ENCODE measurements around the gene HPCAL4. TPM values are rescaled to one million over a fixed set of nuclear protein-coding genes. Genes with fewer than 3 reads are reported as not detected.

HPCAL4 gene
- total RNA-seq, 2 experiments from 2014 or later: 4.9 to 6.0 TPM

DNA sequence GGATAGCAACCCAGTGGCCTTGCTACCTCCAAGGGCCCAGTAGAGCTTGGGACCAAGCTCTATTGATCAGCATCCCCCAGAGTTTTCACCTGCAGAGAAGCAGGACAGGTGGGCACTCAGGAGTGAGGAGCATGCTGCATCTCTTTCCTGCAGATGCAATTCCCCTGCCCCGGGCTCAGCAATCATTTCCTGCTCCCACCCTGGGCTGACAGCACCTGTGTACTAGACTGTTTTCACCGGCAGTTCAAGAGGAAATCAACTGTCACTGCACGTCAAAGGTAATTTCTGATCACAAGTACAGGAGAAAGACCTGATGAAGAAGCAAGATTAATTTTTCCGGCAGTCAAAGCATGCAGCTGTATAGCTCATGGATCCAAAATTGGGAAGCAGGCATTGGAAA lies 10.5 kb downstream of the HPCAL4 start:
- Mint-ChIP-seq H3K27ac (no peak overlapping the region), H3K9me3 (no peaks in the 10 kb centered on the region), H3K36me3 (no peaks in the 10 kb centered on the region), H3K27me3 (peaks cover 16% of the 10 kb centered on the region), H3K4me3 (peak overlapping the region; percentile 16), H3K4me1 (peaks cover 9% of the 10 kb centered on the region)
- POLR2A ChIA-PET: no interaction called here
- DNase-seq (no peak), ATAC-seq (ENCODE audit: low read depth) (no peak)

DNA sequence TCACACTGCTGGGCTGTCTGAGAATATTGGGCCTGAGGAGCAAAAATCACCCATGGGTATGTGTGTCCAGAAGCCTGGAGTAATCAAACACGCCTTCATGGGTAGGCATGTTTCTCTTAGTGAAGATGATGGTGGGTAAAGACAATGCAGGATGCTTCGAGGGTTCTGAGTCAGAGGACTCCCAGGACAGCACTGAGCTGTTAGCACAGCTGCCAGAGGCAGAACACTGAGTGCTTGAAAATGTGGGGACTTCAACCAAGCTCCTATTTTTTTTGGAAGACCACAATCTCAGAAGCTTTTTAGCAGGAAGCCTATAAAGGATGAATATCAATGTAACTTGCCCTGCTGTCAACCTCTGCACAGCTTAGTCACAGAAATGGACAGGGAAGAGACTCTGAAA lies 11.4 kb downstream of the HPCAL4 start:
- no peak for ATAC-seq (ENCODE audit: low read depth)
- POLR2A ChIA-PET: no interaction called here
- H3K4me3 Mint-ChIP-seq: no peak overlapping the region
- no peaks in the 10 kb centered on the region for H3K36me3 Mint-ChIP-seq
- H3K4me1 Mint-ChIP-seq: peaks cover 9% of the 10 kb centered on the region
- no peak overlapping the region for H3K27ac Mint-ChIP-seq
- no peaks in the 10 kb centered on the region for H3K9me3 Mint-ChIP-seq
- peaks cover 13% of the 10 kb centered on the region for H3K27me3 Mint-ChIP-seq
- DNase-seq: no peak

GRCh38 chr1:39678889-39679288 lies 12.3 kb downstream of the HPCAL4 start:
- POLR2A ChIA-PET: no interaction called here
- H3K27me3 Mint-ChIP-seq: peaks cover 10% of the 10 kb centered on the region
- ATAC-seq (ENCODE audit: low read depth): no peak
- H3K27ac Mint-ChIP-seq: no peak overlapping the region
- H3K9me3 Mint-ChIP-seq: no peaks in the 10 kb centered on the region
- no peak for DNase-seq
- H3K4me1 Mint-ChIP-seq: peaks cover 6% of the 10 kb centered on the region
- no peaks in the 10 kb centered on the region for H3K36me3 Mint-ChIP-seq
- no peak overlapping the region for H3K4me3 Mint-ChIP-seq

GRCh38 chr1:39677645-39678044 lies 13.6 kb downstream of the HPCAL4 start:
- Mint-ChIP-seq H3K9me3 (no peaks in the 10 kb centered on the region), H3K36me3 (no peaks in the 10 kb centered on the region), H3K27me3 (peaks cover 11% of the 10 kb centered on the region), H3K4me3 (no peak overlapping the region), H3K27ac (no peak overlapping the region), H3K4me1 (peaks cover 6% of the 10 kb centered on the region)
- POLR2A ChIA-PET: no interaction called here
- ATAC-seq (ENCODE audit: low read depth) (no peak), DNase-seq (no peak)

DNA sequence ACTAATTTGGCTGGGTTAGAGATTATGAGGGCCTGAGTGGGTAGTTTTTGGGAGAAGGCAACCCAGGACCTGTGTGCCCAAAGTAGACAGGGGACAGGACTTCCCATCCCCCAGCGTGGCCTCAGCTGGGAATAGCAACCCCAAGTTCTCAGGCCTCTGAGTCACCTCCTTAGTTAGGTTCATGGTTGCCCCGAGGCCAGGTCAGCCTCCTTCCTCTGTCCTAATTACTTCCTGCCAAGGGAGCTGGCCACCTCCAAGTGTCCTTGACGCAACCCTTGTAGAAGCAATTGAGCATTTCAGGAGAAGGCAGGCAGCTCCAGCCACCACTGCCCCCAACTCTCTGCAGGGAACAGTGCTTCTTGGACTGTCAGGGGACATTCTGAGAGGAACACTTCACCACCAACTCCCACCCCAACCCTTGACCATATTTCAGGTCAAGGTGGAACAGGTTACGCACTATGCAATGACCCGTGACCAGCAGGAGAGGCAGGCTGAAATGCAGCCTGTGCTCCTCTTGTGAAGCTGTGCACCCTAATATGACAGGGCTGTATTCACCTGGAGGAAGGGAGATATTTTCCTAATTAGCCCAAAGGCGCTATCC lies 14.2 kb downstream of the HPCAL4 start:
- H3K27me3 Mint-ChIP-seq: peaks cover 16% of the 10 kb centered on the region
- no peak overlapping the region for H3K27ac Mint-ChIP-seq
- peaks cover 6% of the 10 kb centered on the region for H3K4me1 Mint-ChIP-seq
- DNase-seq: no peak
- H3K9me3 Mint-ChIP-seq: no peaks in the 10 kb centered on the region
- H3K36me3 Mint-ChIP-seq: no peaks in the 10 kb centered on the region
- no peak for ATAC-seq (ENCODE audit: low read depth)
- POLR2A ChIA-PET: no interaction called here
- no peak overlapping the region for H3K4me3 Mint-ChIP-seq

DNA sequence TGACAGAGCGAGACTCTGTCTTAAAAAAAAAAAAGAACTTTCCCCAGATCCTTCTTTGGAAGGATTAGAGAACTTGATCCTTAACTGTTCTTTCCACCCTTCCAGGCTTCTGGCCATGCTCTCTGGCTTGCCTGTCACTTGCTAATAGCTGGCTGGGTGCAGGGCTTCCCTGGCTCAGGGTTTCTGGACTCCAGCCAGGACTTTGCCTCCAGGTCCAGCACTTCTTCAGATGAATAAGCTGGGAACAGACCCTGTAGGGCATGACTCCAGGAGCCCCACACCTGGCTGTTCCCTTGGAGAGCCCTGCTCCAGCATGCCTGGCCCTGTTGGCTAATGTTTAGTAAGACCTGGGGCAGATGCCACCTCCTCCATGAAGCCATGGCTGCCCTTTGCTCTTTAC lies 16.0 kb downstream of the HPCAL4 start:
- Mint-ChIP-seq H3K4me1 (peaks cover 1% of the 10 kb centered on the region), H3K36me3 (no peaks in the 10 kb centered on the region), H3K27me3 (peaks cover 25% of the 10 kb centered on the region), H3K9me3 (no peaks in the 10 kb centered on the region), H3K4me3 (no peak overlapping the region), H3K27ac (no peak overlapping the region)
- ATAC-seq (ENCODE audit: low read depth) (no peak), DNase-seq (no peak)
- POLR2A ChIA-PET: no interaction called here

DNA sequence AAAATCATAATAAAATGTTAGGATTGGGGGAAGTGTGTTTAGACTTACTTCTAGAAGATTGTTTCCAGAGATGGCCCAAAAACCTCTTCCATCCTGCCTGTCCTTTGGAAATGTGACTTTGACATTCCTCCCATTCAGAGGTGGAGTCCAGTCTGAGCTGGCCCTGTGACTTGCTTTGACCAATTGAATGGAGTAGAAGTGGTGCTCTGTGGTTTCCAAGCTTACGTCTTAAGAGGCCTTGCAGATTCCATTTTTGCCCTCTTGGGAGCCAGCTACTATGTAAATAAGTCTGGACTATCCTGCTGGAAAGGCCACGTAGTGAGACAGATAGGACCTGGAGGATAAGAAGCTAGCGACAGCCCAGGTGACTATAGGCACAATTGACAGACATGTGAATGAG lies 18.0 kb downstream of the HPCAL4 start:
- H3K4me3 Mint-ChIP-seq: no peak overlapping the region
- POLR2A ChIA-PET: no interaction called here

GRCh38 chr1:39672551-39672947 lies 18.7 kb downstream of the HPCAL4 start:
- Mint-ChIP-seq H3K27ac (no peak overlapping the region), H3K9me3 (no peaks in the 10 kb centered on the region), H3K4me1 (peaks cover 4% of the 10 kb centered on the region), H3K4me3 (peak overlapping the region; percentile 50), H3K27me3 (peaks cover 33% of the 10 kb centered on the region), H3K36me3 (no peaks in the 10 kb centered on the region)
- POLR2A ChIA-PET: no interaction called here
- ATAC-seq (ENCODE audit: low read depth) (peak; percentile 38), DNase-seq (peak; percentile 52)

More for the DNA sequence above, 18.0 kb downstream of the HPCAL4 start:
- DNase-seq: no peak
- Mint-ChIP-seq H3K36me3 (no peaks in the 10 kb centered on the region), H3K9me3 (no peaks in the 10 kb centered on the region), H3K4me1 (peaks cover 1% of the 10 kb centered on the region), H3K27me3 (peaks cover 33% of the 10 kb centered on the region), H3K27ac (no peak overlapping the region)
- ATAC-seq (ENCODE audit: low read depth): no peak

GRCh38 chr1:39671793-39672550 lies 19.3 kb downstream of the HPCAL4 start, which contains the start of gene NT5C1A:
Gene NT5C1A (minus strand): TSS chr1:39672107. CDS start chr1:39672038, 69 bp downstream.
- H3K36me3 Mint-ChIP-seq: no peaks in the 10 kb centered on the region
- ATAC-seq (ENCODE audit: low read depth) (peak; percentile 59), DNase-seq (peak; percentile 57)
- H3K27ac Mint-ChIP-seq: no peak within 1 kb of the TSS
- H3K9me3 Mint-ChIP-seq: no peaks in the 10 kb centered on the region
- POLR2A ChIA-PET: interaction anchor here (1.1 to 1.5 kb wide), 2 partner anchors 24 to 67 kb away, joined by 3 to 4 read pairs; partner anchors contain the start of gene PPIE
- H3K4me3 Mint-ChIP-seq: peak within 1 kb of the TSS; percentile 50
- peaks cover 33% of the 10 kb centered on the region for H3K27me3 Mint-ChIP-seq
- H3K4me1 Mint-ChIP-seq: peaks cover 7% of the 10 kb centered on the region

DNA sequence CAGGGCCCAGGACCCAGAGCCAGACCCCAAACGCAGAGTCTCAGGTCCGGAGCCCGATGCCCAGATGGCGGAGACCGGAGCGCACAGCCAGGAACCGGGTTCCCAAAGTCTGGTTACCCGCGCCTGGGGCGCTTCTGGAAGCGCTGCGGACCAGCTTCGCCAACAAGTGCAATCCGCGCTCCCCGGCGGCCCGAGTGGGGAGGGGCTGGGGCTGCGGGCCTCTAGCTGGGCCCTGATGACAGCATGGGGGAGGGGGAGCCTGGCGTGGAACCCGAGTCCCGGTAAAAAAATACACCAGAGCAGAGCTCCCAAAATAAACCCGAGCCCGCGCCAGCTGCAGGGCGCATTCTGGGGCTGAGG lies 19.8 kb downstream of the HPCAL4 start:
- Mint-ChIP-seq H3K27ac (no peak overlapping the region), H3K9me3 (no peaks in the 10 kb centered on the region), H3K36me3 (no peaks in the 10 kb centered on the region), H3K27me3 (peaks cover 33% of the 10 kb centered on the region), H3K4me1 (peaks cover 12% of the 10 kb centered on the region), H3K4me3 (peak overlapping the region; percentile 33)
- POLR2A ChIA-PET: interaction anchor here (1.1 to 1.5 kb wide), 2 partner anchors 23 to 67 kb away, joined by 3 to 4 read pairs; partner anchors contain the start of gene PPIE
- no peak for ATAC-seq (ENCODE audit: low read depth)
- no peak for DNase-seq

DNA sequence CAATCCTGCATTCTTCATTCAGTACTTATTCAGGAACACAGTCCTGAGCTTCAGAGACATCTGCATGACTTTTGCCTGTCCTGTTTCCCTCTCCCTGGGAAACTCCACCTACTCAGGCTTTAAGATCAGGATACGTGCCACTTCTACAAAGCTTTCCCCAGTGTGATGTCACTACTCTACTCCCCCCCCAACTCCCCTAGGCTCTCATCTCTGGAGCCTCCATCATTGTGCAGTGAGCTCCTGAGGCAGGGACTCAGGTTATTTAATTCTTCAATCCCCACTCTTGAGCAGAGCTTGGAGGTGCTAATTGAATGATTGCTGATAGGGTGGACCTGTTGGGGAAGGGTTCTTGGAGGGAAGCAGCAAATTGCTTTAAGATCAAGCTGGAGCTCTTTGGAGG lies 20.5 kb downstream of the HPCAL4 start:
- Mint-ChIP-seq H3K4me3 (no peak overlapping the region), H3K36me3 (no peaks in the 10 kb centered on the region), H3K4me1 (peaks cover 12% of the 10 kb centered on the region), H3K9me3 (no peaks in the 10 kb centered on the region), H3K27me3 (peaks cover 33% of the 10 kb centered on the region), H3K27ac (no peak overlapping the region)
- DNase-seq: no peak
- POLR2A ChIA-PET: interaction anchor here (1.1 to 1.5 kb wide), 2 partner anchors 23 to 68 kb away, joined by 3 to 4 read pairs; partner anchors contain the start of gene PPIE
- no peak for ATAC-seq (ENCODE audit: low read depth)

DNA sequence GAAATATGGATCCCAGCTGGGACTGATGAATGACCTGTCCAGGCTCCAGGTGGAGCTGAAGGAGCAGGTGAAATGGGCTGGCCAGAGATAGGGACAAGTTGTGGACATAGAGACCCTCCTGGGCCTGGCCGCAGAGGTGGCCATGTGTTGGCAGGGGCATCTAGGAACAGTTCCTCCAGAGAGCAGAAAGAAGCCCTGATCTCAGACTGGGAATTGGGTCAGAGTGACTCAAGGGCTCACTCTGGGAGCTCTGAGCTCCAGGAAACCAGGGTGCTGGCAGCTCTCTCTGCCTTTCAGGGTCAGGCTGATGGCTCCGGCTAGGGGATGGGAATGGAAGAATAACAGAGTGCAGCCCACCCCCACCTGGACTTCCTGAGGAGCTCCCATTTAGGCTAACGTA lies 22.3 kb downstream of the HPCAL4 start:
- POLR2A ChIA-PET: interaction anchor here (0.7 kb wide), 1 partner anchor 93 kb away, joined by 3 read pairs; no protein-coding TSS in a partner anchor
- Mint-ChIP-seq H3K27ac (no peak overlapping the region), H3K9me3 (no peaks in the 10 kb centered on the region), H3K4me3 (no peak overlapping the region), H3K27me3 (peaks cover 28% of the 10 kb centered on the region), H3K36me3 (no peaks in the 10 kb centered on the region), H3K4me1 (peaks cover 12% of the 10 kb centered on the region)
- DNase-seq (no peak), ATAC-seq (ENCODE audit: low read depth) (no peak)

GRCh38 chr1:39668111-39668510 lies 23.1 kb downstream of the HPCAL4 start:
- Mint-ChIP-seq H3K4me1 (peaks cover 12% of the 10 kb centered on the region), H3K4me3 (no peak overlapping the region), H3K27ac (no peak overlapping the region), H3K36me3 (no peaks in the 10 kb centered on the region), H3K27me3 (peaks cover 26% of the 10 kb centered on the region), H3K9me3 (no peaks in the 10 kb centered on the region)
- ATAC-seq (ENCODE audit: low read depth): no peak
- POLR2A ChIA-PET: no interaction called here
- DNase-seq: no peak

DNA sequence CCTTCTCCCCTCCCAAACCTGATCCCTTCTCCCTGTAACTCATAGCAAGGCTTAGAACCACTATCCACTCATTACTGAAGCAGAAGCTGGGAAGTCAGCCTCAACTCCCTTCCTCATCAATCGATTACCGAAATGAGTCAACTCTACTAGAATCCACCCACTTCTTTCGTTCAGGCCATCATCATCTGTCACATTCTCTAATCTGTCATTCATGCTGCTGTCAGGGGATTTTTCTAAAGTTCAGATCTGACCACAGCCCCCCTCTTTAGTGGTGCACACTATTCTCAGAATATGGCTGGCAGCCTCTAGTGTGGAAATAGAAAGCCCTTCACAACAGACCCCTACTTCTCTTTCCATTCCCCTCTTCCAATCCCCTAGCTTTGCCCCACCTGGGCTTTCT lies 24.5 kb downstream of the HPCAL4 start:
- DNase-seq (no peak), ATAC-seq (ENCODE audit: low read depth) (peak; percentile 62)
- POLR2A ChIA-PET: no interaction called here
- H3K27ac Mint-ChIP-seq: no peak overlapping the region
- H3K9me3 Mint-ChIP-seq: no peaks in the 10 kb centered on the region
- peak overlapping the region; percentile 1 for H3K4me3 Mint-ChIP-seq
- peaks cover 16% of the 10 kb centered on the region for H3K27me3 Mint-ChIP-seq
- H3K4me1 Mint-ChIP-seq: peaks cover 12% of the 10 kb centered on the region
- H3K36me3 Mint-ChIP-seq: no peaks in the 10 kb centered on the region
